Measurements from ENCODE around the gene REEP6. TPM values are rescaled to one million over a fixed set of nuclear protein-coding genes. Genes with fewer than 3 reads are reported as not detected.
"Not testable (repeated sequence)": the region's sequence is repeated elsewhere in the genome, so short reads cannot be mapped to it uniquely, and the experiment has no call there.

The REEP6 gene
- total RNA-seq, 1 donor from 2014 or later: 1.4 TPM

DNA sequence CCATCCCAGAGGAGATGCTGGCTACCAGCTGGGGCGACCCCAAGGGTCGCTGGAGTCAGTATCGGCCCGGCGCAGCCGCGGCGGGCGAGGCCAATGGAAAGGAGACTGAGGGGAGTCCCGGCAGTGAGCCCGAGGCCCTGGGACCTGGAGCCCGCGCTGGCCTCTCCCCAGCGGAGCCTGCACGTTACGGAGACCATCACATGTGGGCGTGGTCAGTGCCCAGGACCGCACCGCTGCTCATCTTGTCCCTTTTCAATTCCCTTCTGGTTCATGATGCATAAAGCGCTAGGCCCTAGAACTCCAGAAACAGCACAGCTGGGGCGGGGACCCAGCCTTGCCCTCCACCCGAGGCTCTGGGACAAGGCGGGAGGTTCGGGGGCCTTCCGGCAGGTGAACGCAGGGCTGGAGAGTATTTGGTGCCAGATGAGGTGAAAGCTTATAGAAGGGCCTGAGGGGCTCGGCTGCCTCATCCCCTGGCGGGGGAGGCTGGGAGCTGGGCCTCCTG lies 19.9 kb upstream of the REEP6 start:
- H3K9me3 Mint-ChIP-seq: no peaks in the 10 kb centered on the region
- intact Hi-C loops (cut with micrococcal nuclease): loop anchor here (1.0 to 2.0 kb wide), 3 partner anchors 8 to 20 kb away; partner anchors contain the start of genes C19orf25, PCSK4 and REEP6
- H3K27ac Mint-ChIP-seq: no peak overlapping the region
- no peaks in the 10 kb centered on the region for H3K36me3 Mint-ChIP-seq (ENCODE audit: low read depth)
- H3K4me3 Mint-ChIP-seq: peak overlapping the region; percentile 37
- H3K27me3 Mint-ChIP-seq (ENCODE audit: insufficient read depth): peaks cover 12% of the 10 kb centered on the region
- DNase-seq (ENCODE audit: low spot score): no peak
- no peaks in the 10 kb centered on the region for H3K4me1 Mint-ChIP-seq (ENCODE audit: low read depth)

DNA sequence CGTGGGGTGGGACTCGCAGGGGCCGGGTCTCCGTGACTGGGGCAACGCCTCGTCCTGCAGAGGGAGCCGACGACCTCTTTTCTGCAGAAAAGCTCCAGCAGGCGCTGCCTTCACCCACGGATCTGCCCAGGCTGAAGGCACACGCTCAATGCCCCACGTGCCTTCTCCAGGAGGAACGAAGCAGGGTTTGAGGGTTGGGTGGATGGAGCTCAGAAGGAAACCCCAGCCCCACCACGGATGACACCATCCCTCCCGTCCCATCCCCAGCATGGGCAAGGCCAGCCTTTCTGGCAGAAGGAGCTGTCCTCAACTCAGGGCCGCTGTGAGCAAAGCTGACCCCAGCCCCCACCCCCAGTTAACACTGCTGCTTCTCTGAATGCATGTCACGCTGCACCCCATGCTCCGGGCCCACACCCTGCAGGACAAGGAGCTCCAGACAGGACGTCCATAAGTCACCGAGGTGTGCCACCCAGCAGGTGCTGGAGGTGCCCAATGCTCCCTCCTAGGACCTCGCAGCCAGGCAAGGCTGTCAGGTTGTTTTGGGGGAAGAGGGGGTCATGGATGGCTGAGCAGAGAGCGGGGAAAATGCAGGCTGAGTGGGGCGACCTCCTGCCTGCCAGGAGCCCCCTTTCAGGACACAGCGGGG lies 19.3 kb upstream of the REEP6 start:
- Mint-ChIP-seq H3K9me3 (no peaks in the 10 kb centered on the region), H3K27me3 (ENCODE audit: insufficient read depth) (peaks cover 12% of the 10 kb centered on the region), H3K27ac (no peak overlapping the region), H3K36me3 (ENCODE audit: low read depth) (no peaks in the 10 kb centered on the region), H3K4me3 (no peak overlapping the region), H3K4me1 (ENCODE audit: low read depth) (no peaks in the 10 kb centered on the region)
- intact Hi-C loops (cut with micrococcal nuclease): loop anchor here (1.0 to 2.0 kb wide), 3 partner anchors 8 to 19 kb away; partner anchors contain the start of genes C19orf25, PCSK4 and REEP6
- no peak for DNase-seq (ENCODE audit: low spot score)

DNA sequence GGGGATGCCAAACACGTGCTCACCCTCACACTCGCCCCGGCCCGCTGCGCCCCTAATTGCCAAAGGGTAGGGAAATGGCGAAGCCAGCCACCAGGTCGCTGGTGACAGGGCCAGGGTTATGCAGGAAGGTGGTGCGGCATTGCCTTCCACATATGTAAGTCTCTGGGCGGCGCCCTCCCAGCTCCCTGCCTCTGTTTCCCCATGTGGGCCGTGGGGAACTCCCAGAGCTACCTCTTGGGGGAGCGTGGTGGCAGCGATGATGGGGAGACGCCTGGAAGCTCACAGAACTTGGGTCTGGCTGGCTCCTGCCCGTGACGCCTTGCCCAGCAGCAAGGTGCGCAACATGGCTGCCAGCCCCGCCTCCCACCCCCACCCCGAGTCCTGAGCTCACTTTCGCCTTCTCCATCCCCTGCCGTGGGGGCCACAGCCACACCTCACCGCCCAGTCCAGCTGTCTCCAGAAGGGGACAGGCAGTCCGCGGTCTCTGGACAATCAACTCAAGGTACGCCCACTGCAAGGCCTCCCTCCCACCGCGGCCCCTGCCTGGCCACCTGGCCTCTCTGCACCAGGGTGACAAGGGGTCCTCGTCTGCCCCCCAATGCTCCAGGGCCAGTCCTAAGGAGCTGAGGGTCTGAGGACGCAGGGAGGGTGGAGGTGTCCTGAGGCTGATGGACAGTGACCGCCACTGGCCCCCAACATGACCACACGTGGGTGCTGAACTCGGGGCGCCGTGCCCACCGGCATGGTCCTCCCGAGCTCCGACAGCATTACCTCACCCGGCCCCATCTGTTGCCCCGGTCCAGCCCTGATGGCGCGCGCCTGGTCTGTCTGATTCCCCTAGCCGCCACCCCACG lies 18.5 kb upstream of the REEP6 start:
- H3K4me3 Mint-ChIP-seq: no peak overlapping the region
- intact Hi-C loops (cut with micrococcal nuclease): no loop called here
- no peaks in the 10 kb centered on the region for H3K9me3 Mint-ChIP-seq
- H3K27ac Mint-ChIP-seq: no peak overlapping the region
- peaks cover 12% of the 10 kb centered on the region for H3K27me3 Mint-ChIP-seq (ENCODE audit: insufficient read depth)
- DNase-seq (ENCODE audit: low spot score): no peak
- no peaks in the 10 kb centered on the region for H3K36me3 Mint-ChIP-seq (ENCODE audit: low read depth)
- H3K4me1 Mint-ChIP-seq (ENCODE audit: low read depth): peaks cover 5% of the 10 kb centered on the region

DNA sequence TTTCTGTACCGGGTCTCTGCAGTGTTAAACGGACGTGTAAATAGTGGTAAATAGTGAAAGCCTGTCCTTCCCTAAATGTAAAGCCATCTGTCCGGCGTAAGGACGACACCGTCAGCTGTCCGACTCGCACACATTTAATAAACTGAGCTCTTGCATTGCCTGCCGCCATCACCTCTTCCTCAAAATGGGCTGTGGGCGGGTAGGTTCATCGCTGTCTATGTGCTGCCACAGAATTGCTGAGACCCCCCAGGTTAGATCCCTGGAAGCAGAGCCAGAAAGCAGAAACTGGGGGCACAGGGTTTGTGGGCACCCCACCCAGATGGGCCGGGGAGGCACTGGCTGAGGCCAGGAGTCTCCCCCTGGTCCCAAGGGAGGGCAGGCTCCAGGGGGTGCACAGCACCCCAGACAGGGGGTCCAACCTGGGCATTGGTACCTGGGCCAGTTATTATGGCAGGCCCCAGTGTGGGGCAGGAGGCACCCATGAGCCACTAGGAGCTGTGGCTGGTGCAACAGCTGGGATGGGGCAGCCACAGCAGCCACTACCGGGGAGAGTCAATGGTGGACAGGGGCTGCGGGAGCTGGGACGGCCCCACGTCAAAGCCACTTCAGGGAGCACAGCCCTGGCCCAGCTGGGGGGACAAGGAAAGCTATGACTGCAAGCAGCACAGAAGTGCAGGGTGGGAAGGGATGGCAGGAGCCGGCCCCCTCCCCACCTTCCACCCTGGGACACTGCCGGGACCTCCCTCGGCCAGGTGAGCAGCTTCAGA lies 17.7 kb upstream of the REEP6 start:
- Mint-ChIP-seq H3K9me3 (no peaks in the 10 kb centered on the region), H3K27me3 (ENCODE audit: insufficient read depth) (peaks cover 12% of the 10 kb centered on the region), H3K4me1 (ENCODE audit: low read depth) (peaks cover 6% of the 10 kb centered on the region), H3K4me3 (peak overlapping the region; percentile 5), H3K27ac (no peak overlapping the region), H3K36me3 (ENCODE audit: low read depth) (no peaks in the 10 kb centered on the region)
- intact Hi-C loops (cut with micrococcal nuclease): no loop called here
- no peak for DNase-seq (ENCODE audit: low spot score)

DNA sequence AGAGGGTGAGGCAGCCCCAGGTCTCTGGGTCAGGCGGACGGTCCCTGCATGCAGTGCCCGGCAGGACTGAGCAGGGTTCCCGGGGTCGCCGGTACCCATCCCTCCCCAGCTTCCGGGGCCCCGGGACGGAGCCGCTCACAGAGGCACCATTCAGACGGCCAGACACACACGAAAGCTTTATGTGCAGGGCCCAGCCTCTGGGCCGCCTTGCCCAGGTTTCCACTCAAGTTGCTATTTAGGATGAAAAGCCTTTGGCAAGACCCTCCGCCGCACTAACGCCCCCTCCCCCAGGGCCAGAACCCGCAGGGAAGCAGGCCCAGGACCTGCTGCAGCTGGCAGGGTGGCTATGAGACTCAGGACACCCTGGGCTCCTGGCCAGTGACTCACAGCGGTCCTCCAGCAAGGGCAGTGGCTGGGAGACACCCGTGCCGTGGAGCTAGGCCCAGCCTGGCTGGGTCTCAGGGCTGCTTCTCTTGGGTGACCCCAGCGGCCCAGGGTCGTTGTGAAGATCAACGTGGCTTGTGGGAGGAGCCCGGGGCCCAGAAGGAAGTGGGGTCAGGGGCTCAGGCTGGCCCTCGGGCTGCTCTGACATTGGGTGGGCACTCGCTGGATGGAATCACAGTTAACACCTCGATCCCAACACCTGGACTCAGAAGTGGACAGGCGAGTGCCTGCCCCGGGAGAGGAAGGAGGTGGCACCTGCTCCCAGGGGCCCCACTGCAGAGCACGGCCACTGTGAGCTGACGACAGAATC lies 16.8 kb upstream of the REEP6 start:
- H3K4me1 Mint-ChIP-seq (ENCODE audit: low read depth): peaks cover 10% of the 10 kb centered on the region
- no peak overlapping the region for H3K27ac Mint-ChIP-seq
- H3K9me3 Mint-ChIP-seq: no peaks in the 10 kb centered on the region
- H3K4me3 Mint-ChIP-seq: no peak overlapping the region
- DNase-seq (ENCODE audit: low spot score): no peak
- intact Hi-C loops (cut with micrococcal nuclease): no loop called here
- H3K27me3 Mint-ChIP-seq (ENCODE audit: insufficient read depth): peaks cover 10% of the 10 kb centered on the region
- H3K36me3 Mint-ChIP-seq (ENCODE audit: low read depth): peaks cover 3% of the 10 kb centered on the region

GRCh38 chr19:1474765-1475351 lies 16.1 kb upstream of the REEP6 start:
- no peak overlapping the region for H3K4me3 Mint-ChIP-seq
- no peaks in the 10 kb centered on the region for H3K9me3 Mint-ChIP-seq
- H3K4me1 Mint-ChIP-seq (ENCODE audit: low read depth): peaks cover 12% of the 10 kb centered on the region
- no peak for DNase-seq (ENCODE audit: low spot score)
- peaks cover 10% of the 10 kb centered on the region for H3K27me3 Mint-ChIP-seq (ENCODE audit: insufficient read depth)
- no peak overlapping the region for H3K27ac Mint-ChIP-seq
- intact Hi-C loops (cut with micrococcal nuclease): no loop called here
- H3K36me3 Mint-ChIP-seq (ENCODE audit: low read depth): peaks cover 4% of the 10 kb centered on the region

GRCh38 chr19:1475751-1476437 lies 15.1 kb upstream of the REEP6 start:
- H3K4me1 Mint-ChIP-seq (ENCODE audit: low read depth): peaks cover 12% of the 10 kb centered on the region
- H3K27ac Mint-ChIP-seq: no peak overlapping the region
- no peak for DNase-seq (ENCODE audit: low spot score)
- H3K27me3 Mint-ChIP-seq (ENCODE audit: insufficient read depth): peaks cover 7% of the 10 kb centered on the region
- H3K36me3 Mint-ChIP-seq (ENCODE audit: low read depth): peaks cover 4% of the 10 kb centered on the region
- H3K9me3 Mint-ChIP-seq: no peaks in the 10 kb centered on the region
- intact Hi-C loops (cut with micrococcal nuclease): no loop called here
- no peak overlapping the region for H3K4me3 Mint-ChIP-seq

- H3K27ac Mint-ChIP-seq; DNase-seq (ENCODE audit: low spot score); H3K9me3 Mint-ChIP-seq; H3K36me3 Mint-ChIP-seq (ENCODE audit: low read depth); H3K27me3 Mint-ChIP-seq (ENCODE audit: insufficient read depth); intact Hi-C loops (cut with micrococcal nuclease): not testable (repeated sequence)
- H3K4me3 Mint-ChIP-seq: peak overlapping the region; percentile 59
- peaks cover 12% of the 10 kb centered on the region for H3K4me1 Mint-ChIP-seq (ENCODE audit: low read depth)
Measured at GRCh38 chr19:1477056-1477455, 13.9 kb upstream of the REEP6 start.

DNA sequence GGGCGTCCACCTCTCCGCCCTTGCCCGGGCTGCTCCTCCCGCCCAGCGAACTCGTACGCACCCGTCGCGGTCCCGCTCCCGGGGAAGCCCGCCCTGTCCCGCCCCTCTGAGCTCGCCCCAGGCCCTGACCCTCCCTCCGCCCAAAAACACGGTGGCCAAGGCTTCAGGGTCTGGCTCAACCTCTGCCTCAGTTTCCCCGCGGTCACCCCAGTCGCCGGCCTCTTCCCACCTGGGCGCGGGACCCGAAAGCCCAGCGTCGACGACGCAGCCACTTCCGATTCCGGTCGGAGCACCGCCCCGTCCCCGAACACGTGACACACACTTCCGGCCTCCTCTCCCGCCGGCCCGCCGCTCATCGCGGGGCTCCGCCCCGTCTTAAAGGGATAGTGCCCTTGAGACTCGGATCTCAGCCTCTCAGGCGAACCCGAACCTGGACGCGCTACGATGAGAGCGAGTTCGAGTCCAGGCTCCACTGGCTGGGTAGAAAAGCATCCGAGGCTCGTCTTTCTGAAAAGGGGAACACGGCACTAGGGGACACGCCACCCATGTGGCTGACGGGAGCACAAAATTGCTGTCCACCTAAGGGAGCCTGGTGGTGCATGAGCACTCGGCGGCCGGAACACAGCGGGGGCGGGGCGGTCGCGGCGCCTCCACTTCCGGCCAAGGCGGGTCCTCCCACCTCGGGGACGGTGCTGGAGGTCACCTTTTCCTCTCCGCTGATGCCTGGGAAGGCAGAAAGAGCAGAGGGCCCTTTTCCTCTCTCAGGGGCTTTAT lies 11.9 kb upstream of the REEP6 start, which contains the start of gene C19orf25:
Gene C19orf25, minus strand, starts transcription at position 282 of the 774 bp plus-strand sequence. CDS start 312 bp downstream, outside the sequence.
- no peaks in the 10 kb centered on the region for H3K9me3 Mint-ChIP-seq
- H3K4me1 Mint-ChIP-seq (ENCODE audit: low read depth): peaks cover 12% of the 10 kb centered on the region
- peaks cover 4% of the 10 kb centered on the region for H3K36me3 Mint-ChIP-seq (ENCODE audit: low read depth)
- peak; percentile 92 for DNase-seq (ENCODE audit: low spot score)
- peak within 1 kb of the TSS; percentile 96 for H3K4me3 Mint-ChIP-seq
- intact Hi-C loops (cut with micrococcal nuclease): loop anchor here (1.0 to 2.0 kb wide), 6 partner anchors 8 to 96 kb away; partner anchors contain the start of genes ADAMTSL5, NDUFS7, PCSK4 and RPS15
- peak within 1 kb of the TSS; percentile 97 for H3K27ac Mint-ChIP-seq
- H3K27me3 Mint-ChIP-seq (ENCODE audit: insufficient read depth): no peaks in the 10 kb centered on the region

GRCh38 chr19:1481224-1481892 lies 9.6 kb upstream of the REEP6 start:
- intact Hi-C loops (cut with micrococcal nuclease): no loop called here
- H3K27ac Mint-ChIP-seq: no peak overlapping the region
- no peak for DNase-seq (ENCODE audit: low spot score)
- peaks cover 12% of the 10 kb centered on the region for H3K4me1 Mint-ChIP-seq (ENCODE audit: low read depth)
- H3K4me3 Mint-ChIP-seq: no peak overlapping the region
- H3K9me3 Mint-ChIP-seq: no peaks in the 10 kb centered on the region
- no peaks in the 10 kb centered on the region for H3K27me3 Mint-ChIP-seq (ENCODE audit: insufficient read depth)
- peaks cover 4% of the 10 kb centered on the region for H3K36me3 Mint-ChIP-seq (ENCODE audit: low read depth)

Data from activated T-helper 1 cell treated with anti-CD3 and anti-CD28 coated beads, Interleukin-12 subunit alpha, Interleukin-12 subunit beta, Interleukin-2, Interleukin-4 antibody, amounts not matched to agents 30 ng/mL and 10 ng/mL and 1 ng/mL, durations not matched to agents 14 hours and 24 hours and 36 hours (primary cell).